Nucleus accumbens (tissue), 56 donors: ENCODE data around the gene RBMS1.

Experiments
- DNase-seq, 56 donors: peaks; one replicate each; lab custom pipeline; 2025; lab: John Stamatoyannopoulos, UW

Gene RBMS1

DNA sequence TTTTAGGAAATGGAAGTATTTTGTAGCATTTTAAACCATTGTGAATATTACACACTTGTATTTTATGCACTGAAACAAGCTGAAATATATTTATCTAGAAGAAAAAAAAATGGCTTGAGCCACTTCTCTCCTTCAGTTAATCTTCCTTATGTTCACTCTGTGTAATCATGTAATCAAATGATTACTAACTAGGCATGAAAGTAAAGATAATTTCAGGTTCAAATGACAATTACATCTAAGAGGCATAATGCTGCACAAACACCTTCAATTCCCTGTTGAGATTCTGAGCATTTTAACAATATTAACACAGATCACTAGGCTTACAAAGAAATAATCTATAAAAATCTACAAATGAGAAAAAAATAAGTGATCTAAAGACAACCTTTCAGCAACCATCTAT, 173.9 kb downstream of the RBMS1 start:
- no peak for DNase-seq

DNA sequence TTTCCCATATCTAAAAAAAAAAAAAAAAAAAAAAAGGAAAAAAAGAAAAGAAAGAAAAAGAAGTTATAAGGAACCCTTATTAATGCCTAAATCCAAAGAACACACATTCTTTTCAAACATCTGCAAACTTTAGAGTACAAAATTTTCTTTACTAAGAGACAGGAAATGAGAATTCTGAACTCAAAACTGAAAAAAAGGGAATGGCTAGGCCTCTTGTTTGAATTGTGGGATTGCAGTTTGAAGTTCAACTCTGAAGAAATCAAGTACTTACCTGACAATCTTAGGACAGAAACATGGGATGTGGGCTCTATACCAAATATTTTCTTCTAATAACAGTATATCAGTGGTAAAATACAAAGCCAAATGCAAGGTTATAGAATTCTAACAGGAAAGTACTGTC, 175.4 kb downstream of the RBMS1 start:
- no peak for DNase-seq

DNA sequence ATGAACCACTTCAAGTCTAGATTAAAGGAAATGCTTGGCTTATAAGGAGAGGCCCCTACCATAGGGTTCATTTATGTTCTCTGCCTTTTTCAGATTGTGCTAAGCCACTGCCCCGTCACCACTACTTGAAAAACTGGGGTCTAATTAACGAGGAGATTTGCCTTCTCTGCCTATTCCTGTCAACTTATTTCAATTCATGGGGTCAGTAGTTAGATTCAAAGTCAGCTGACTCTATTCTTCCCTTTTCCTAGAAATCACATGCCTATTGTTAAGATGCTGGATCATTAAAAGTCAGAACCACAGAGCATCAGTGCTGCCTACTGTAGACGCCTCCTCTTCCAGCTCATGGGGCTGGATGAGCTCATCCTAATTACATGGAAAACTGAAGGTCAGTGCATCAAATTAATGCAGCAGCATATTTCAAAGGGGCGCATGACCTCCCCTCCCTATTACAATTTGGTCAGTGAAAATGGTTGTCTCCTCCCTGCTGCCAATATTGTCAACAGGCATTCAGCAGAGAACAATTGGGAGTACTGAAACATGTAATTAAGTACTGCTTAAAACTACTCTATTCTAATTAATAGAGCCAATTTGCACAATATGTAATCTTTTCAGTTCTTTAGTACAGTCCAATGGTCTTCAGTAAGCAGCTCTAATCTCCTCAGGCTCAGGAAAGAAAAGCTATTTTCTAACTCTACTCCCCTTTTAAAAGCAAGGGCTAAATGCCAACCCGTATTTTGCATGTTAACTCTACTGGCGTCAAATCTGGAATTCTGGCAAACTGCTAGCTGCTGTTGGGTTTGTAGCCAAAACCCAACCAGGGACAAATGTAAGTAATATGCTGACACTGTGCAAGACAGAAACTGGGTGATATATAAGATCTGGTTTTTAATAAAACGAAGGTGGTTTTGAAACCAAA, 176.2 kb downstream of the RBMS1 start:
- peak in 3 of 56 donors; percentile 4 to 63 (median 18) for DNase-seq

DNA sequence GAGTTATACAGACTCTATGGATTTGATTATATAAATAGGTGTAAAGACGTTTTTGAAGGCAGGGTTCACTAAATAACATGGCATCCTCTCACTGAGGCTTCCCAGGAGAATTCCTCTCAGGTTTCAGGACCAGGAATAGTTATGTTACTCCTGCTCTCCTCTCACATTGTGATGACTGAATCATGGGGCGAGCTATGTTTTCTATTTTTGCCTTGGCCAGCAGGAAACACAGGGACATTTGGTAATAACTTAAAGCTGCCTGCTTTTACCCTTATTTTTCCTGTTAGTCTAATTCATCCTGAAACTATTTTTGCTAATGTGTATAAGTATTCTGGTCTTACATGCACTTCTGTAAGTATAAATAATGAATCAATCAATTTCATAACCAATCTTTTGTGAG, 178.3 kb downstream of the RBMS1 start:
- no peak for DNase-seq

DNA sequence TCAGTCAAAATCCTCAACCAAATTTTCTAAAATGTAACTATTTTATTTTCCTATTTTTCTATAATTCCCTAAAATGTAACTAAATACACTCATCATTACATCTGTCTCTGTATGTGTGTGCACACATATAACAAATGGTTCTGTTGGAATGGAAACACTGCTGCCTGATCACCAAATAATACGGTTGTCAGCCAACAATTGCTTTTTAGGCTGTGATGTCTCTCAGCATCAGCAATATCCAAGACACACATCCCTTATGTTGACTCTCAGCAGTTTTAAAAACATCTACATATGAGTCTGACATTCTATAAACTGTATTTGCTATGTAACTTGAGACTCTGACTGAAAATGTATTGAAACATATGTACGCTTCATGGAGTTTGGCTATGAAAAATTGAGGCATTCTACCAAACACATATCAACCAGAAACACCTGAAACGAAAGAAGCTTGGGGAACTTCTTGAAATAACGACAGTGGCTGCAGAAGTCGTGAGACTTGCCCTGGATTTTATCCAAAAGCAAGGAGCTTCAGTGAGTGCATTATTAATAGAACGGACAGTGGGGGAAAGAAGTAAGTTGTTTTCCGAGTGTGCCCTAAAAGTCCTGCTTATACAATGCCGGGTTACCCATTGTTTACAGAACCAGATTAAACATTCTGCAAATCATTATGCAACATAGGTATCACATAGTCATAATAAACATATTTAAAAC, 183.3 kb downstream of the RBMS1 start:
- no peak for DNase-seq

DNA sequence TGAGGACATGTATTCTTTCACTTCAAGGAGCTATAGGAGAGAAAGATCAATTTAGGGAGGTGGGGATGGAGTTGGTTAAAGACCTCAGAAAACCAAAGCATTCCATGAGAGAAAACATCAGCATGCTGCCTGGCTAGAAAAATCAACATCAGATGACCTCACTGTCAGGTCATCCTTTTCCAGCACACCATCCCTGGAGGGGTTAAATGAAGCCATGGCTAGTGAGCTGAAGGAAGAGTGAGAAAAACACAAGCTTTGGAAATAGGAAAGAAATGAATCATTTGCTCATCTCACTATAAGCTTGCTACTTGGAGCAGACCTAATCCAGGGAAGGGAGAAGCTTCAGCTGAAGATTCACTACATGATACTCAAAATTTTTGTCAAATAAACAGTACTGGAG, 184.0 kb downstream of the RBMS1 start:
- DNase-seq: no peak

DNA sequence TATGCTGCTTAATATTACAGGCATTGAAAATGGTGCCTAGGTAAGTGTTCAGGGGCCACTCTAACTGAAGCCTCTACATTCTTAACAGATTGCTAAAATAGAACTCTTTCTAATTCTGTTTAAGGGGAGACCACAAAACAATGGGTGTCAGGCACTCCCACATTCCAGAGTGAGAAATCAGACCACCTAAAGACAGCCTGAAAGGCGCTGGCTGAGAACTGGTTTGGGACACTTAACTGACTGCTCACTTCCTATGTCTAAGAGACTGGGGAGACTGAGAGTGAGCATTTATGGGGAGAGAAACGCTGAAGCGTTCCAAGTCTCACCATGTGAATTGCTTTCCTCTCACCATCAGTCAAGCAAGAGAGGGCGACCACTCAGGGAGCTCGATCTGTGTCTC, 184.7 kb downstream of the RBMS1 start:
- no peak for DNase-seq

DNA sequence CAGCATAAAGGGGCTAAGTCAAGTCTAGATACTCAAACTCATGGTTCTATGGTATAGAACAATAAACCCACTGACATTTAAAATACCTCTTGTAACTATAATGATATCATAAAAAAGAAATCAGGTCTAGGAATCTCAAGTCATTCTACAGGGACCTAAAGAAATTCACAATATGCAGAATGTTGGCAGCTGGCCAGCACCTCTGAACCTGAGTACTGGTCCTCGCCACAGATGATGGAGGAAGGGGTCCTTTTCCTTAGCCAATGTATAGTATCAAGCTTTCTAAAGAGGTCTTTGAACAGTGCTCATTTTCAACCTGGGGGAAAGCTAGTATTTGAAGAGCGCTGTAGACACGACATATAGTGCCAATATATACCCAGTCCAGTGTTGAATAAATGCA, 185.1 kb downstream of the RBMS1 start:
- no peak for DNase-seq

DNA sequence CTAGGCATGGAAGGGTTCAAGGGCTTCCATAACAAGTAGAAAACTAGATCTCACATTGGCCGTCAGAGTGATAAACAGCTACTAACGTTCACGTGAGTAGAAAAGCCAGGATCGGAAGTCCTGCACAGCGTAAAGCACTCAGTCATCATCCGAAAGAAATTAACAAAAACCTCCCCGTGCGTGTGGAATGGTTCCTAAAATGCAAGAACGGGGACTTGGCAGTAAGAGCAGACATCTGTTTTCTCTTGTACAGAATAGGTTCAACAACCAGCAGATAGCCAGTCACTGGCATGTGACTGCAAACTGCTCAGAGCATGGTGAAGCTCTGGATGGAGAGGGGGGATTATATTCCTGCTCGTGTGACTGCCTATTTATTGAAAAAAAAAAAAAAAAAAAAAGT, 186.6 kb downstream of the RBMS1 start:
- DNase-seq: no peak

DNA sequence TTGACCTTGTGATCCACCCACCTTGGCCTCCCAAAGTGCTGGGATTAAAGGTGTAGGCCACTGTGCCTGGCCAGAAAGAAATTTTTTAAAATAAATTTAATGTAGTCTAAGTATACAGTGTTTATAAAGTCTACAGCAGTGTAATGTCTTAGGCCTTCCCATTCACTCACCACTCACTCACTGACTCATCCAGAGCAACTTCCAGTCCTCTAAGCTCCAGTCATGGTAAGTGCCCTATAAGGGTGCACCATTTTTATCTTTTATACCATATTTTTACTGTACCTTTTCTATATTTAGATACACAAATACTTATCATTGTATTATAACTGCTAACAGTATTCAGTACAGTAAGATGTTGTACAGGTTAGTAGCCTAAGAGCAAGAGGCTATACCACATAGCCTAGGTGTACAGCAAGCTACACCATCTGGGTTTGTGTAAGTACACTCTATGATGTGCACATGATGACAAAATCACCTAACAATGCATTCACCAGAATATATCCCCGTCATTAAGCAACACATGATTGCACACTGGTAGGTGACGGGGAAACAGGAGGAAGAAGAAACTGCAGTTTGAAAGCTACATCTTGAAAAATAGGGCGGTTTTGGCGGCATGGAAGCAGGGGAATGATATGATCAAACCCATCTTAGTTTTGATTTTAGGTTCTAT, 188.4 kb downstream of the RBMS1 start:
- no peak for DNase-seq

DNA sequence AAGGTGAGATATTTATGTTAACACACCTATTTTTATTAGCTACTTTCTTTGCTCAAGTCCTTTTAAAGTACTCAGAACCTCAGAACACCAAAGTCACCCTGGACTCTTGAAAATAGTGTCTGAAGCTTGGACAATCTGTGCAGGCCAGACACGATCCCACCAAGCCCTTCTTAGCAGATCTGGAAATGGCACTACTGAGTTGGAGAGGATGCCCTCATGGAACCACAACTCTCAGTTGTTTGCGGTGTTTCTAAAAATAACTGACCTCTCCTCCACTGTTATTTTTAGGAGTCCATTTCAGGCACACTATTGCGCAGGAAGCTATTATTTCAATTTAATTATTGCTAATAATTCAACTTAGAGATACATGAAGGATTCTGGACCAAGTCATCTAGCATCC, 190.1 kb downstream of the RBMS1 start:
- DNase-seq: no peak

DNA sequence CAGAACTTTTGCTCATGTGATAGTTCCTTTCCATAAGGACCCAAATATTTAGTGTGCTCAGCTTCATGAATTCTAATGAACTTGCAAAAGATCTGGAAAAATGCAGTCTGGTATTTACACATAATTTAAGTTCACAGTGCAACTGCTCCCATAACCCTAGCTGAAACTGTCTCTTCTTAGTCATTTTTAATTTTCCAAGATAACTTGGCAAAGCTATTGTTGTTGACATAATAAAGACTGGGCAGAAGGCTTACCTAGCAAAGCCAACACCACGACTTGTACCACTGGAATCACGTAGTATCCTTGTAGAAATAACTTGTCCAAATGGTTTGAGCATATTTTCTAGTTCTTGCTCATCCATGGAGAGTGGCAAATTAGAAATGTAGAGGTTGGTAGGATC, 190.5 kb downstream of the RBMS1 start:
- DNase-seq: no peak

DNA sequence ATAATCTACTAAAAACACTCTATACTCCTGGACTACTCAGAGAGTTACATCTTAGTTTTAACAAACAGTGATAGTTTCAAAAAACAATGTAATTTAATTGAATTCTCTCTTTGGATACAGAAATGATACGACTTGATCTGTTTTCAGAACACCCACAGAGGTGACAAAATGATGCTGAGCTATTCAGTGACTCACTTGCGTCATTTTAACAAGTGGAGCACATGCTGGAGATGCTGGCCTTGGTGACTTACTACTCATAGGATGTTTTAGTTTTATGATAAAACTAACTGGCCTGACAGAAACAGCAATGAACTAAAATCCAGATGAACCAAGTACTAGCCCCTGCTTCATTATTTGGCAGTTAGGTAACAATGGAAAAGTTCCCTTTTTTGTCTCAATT, 192.2 kb downstream of the RBMS1 start:
- peak in 1 of 56 donors; percentile 3 for DNase-seq

DNA sequence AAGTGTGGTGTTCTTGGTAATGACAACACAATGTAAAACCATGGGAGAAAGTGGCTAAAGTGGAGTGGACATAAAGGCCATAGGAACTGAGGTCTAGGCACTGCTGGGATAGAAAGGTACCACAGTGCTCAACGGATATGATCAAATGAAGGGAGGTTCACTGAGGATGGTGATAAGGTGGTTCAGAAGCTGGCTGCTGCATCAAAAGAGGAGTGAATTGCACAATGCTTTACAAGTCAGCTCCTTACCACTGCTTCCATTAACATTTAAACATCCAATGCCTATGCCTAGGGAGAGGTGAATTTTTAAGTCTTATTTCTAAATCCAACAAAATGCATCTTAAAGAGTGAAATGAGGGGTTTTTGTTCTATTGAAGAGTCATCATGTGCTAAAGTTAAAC, 193.4 kb downstream of the RBMS1 start:
- no peak for DNase-seq

DNA sequence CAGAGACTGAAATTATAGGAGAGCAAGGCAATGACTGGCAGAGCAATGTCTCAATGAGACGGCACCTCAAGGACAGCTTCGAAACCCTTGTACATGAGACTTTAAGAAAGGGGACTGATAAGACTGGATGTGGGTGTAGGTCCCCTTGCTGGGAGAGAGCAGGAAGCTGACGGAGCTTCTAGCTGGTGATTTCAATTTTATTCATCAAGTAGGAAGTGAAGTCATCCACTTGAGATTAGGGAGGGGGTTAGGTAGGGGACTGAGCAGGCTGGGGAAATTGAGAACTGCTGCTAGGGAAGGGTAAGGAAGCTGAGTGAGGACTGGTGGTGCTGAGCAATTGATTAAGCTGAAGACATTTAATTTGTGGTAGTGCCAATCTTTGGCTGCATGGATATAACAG, 194.1 kb downstream of the RBMS1 start:
- no peak for DNase-seq

DNA sequence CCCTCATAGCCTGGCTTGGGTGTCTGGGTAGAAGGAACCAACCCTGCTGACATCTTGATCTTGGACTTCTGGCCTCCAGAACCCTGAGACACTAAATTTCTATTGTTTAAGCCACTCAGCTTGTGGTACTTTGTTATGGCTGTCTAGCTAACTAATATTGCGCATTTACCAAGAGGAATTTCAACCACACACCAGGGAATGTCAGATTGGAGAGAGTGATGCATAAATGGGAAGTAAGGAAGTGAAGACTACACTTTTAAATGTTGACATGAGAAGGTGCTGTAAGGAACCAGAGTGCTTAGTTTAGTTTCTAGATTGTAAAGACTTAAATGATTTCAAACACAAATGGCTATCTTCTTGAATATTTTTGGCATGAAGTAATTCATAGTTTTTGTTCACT, 194.6 kb downstream of the RBMS1 start:
- no peak for DNase-seq

DNA sequence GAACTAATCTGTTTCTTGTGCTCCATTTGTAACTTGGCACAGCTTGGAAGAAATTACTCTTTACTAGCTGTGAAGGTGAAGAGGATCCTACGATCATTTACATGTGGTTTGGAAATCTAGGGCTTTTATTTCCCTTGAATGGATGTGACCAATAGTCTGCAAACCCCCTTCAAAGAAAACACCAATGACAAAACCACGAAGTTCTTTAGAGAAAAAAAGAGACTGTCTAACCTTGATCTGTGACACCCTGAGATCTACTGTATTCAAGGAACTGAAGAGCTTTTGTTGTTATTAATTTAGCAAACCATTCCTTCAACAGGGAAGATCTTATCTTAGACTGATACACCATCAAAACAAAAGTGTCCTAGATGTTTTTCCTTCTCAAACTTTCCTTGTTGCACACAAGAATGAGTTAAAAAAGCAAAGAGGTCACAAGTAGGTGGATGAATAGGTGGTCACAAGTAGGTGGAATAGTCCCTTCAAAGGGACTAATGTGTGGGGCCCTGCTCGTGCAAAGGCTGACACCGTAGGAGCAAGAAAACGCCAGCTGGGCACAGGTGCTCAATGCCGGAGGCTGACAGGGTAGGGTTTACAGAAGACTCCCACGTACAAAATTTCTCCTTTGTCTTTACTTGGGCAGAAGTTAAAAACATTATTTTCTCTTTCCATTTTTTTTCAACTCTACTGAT, 197.9 kb downstream of the RBMS1 start:
- DNase-seq: no peak

DNA sequence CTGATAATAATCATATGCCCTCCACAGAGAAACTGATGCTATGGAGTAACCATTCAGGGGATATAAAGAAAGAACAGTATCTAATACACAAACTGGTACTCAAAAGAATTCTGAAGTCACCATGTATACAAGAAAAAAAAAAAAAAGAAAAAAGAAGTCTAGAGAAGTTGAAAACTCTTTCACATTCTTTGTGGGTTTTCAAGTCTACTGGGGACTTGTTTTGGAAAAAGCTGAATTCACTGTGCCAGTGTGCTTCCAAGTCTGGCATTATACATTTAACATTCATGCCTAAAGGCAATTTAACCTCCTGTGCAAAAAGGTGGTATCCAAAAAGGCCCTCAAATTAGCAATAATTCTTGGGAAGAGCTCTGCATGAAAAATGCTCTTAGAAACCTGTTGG, 198.7 kb downstream of the RBMS1 start:
- no peak for DNase-seq

DNA sequence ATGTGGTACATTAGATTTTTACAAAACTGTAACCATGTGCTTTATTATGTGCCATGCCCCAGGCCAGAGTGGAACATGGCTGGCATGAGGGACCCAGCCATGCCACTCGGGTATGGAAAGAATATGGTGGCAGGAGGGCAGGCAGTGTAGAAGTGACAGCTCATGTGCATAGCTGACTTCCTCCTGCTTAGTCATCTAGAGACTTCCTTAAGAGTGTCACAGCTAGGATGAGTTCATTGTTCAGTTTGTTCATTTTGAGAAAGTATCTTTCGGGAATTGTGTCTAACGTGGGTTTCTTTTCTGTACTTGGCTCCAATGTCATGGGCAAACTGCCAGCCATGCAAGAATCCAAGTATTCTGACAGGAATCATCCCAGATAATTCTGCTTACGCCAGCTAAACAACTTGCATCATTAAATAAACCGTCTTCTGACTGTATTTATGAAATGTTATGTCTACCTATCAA, 199.2 kb downstream of the RBMS1 start:
- DNase-seq: peak in 7 of 56 donors; percentile 4 to 44 (median 25)

DNA sequence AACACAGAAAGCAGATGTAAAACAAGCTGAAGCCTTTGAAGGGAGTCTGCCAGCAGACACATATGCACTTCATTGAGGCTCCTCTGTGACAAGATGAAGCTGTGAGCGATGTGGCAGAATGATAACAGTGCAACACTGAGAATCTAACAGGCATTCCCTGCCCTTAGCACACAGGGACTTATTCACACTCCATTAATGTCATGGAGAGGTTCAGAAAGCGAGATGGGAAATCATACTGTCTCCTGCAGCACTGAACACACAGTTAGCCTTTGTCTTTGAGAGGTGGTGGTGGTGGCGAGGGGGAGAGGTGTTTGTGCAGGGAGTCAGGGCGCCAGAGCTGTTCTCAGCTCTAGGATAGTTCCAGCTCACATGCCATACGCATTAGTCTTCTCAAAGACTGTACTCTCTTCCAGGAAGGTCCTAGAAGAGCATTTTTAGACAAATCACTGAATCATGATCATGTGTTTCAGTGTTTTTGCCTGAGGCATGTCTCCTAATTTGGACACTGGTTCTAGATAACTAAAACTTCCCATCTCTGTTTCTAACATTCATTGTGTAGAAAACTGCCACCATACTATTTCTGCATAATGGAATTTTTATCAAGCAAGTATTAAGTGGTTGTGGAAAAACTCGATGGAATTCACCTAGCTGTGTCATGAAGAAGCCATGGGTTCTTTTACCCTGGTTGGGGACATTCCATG, 200.1 kb downstream of the RBMS1 start:
- DNase-seq: no peak
